Measurements from ENCODE around the gene ZFR.

Gene ZFR

DNA sequence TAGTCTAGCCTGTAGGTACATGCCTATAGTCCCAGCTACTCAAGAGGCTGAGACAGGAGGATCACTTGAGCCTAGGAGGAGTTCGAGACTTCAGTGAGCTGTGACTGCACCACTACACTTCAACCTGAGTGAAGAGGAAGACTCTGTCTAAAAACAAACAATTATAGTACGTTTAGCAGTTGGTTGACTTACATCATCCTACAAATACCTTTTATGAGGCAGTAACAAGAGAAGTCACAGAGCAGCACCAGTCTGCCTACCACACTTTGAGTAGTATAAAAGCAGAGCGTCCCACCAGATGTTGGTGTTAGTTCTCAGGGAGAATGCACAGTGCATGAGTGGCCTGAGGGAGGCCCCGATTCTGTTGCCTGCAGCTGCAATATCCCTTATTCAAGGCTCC is 16.1 kb downstream of the ZFR start:
- Histone ChIP-seq H3K4me2 (ENCODE audit: low read depth, low read length, poor library complexity, severe bottlenecking) (no peak overlapping the region), H3K9me2 (replicated peaks; ENCODE audit: insufficient read depth, low read length) (no peaks in the 10 kb centered on the region), H3K27ac (ENCODE audit: low read depth, low read length) (no peak overlapping the region), H3K9ac (ENCODE audit: low read length) (no peak overlapping the region), H3K9me3 (ENCODE audit: insufficient read depth, low read length) (no peaks in the 10 kb centered on the region), H4K20me1 (ENCODE audit: low read depth, low read length) (peaks cover 22% of the 10 kb centered on the region), H3K4me3 (ENCODE audit: insufficient read depth, low read length, poor library complexity, severe bottlenecking) (no peak overlapping the region), H3K36me3 (ENCODE audit: low read length) (peaks cover 28% of the 10 kb centered on the region), H3K27me3 (ENCODE audit: low read length) (no peaks in the 10 kb centered on the region), H2AFZ (ENCODE audit: low read depth, low read length, severe bottlenecking) (no peak overlapping the region), H3K79me2 (ENCODE audit: insufficient read depth, low read length) (peaks cover 98% of the 10 kb centered on the region), H3F3A (ENCODE audit: insufficient read depth) (0 out of 2 replicates have a peak, but pooled peaks cover 4% of the 10 kb centered on the region)
- TF ChIP-seq, protein P1, sequence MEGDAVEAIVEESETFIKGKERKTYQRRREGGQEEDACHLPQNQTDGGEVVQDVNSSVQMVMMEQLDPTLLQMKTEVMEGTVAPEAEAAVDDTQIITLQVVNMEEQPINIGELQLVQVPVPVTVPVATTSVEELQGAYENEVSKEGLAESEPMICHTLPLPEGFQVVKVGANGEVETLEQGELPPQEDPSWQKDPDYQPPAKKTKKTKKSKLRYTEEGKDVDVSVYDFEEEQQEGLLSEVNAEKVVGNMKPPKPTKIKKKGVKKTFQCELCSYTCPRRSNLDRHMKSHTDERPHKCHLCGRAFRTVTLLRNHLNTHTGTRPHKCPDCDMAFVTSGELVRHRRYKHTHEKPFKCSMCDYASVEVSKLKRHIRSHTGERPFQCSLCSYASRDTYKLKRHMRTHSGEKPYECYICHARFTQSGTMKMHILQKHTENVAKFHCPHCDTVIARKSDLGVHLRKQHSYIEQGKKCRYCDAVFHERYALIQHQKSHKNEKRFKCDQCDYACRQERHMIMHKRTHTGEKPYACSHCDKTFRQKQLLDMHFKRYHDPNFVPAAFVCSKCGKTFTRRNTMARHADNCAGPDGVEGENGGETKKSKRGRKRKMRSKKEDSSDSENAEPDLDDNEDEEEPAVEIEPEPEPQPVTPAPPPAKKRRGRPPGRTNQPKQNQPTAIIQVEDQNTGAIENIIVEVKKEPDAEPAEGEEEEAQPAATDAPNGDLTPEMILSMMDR (IDR thresholded peaks at IDR 0.05; ENCODE audit: insufficient read depth, low read length, poor library complexity, severe bottlenecking): no peak
- TF ChIP-seq EZH2phosphoT487 (conservative IDR thresholded peaks at IDR 0.05; ENCODE audit: low read length): no peak

DNA sequence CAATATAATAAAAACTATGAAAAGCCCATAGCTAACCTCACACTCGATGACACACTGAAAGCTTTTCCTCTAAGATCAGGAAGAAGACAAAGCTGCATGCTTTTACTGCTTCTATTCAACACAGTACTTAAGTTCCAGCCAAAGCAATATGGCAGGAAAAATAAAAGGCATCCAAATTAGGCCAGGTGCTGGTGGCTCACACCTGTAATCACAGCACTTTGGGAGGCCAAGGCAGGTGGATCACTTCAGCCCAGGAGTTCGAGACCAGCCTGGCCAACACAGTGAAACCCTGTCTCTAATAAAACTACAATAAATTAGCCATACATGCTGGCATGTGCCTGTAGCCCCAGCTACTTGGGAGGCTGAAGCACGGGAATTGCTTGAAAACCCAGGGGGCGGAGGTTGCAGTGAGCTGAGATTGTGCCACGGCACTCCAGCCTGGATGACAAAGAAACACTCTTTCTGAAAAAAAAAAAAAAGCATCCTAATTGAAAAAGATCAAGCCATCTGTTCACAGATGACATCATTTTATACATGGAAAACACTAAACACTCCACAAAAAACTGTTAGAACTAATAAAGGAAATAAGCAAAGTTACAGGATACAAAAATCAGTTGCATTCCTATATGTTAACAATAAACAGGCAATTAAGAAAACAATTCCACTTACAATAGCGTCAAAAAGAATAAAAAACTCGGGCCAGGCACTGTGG is 17.9 kb downstream of the ZFR start:
- H3K9me3 ChIP-seq (ENCODE audit: insufficient read depth, low read length): no peaks in the 10 kb centered on the region
- H4K20me1 ChIP-seq (ENCODE audit: low read depth, low read length): peaks cover 19% of the 10 kb centered on the region
- no peak overlapping the region for H3K4me3 ChIP-seq (ENCODE audit: insufficient read depth, low read length, poor library complexity, severe bottlenecking)
- TF ChIP-seq, protein P1 (IDR thresholded peaks at IDR 0.05; ENCODE audit: insufficient read depth, low read length, poor library complexity, severe bottlenecking): no peak
- no peak for TF ChIP-seq EZH2phosphoT487 (conservative IDR thresholded peaks at IDR 0.05; ENCODE audit: low read length)
- H3F3A ChIP-seq (ENCODE audit: insufficient read depth): 0 out of 2 replicates have a peak, but pooled peaks cover 4% of the 10 kb centered on the region
- H3K9me2 ChIP-seq (replicated peaks; ENCODE audit: insufficient read depth, low read length): no peaks in the 10 kb centered on the region
- no peak overlapping the region for H3K9ac ChIP-seq (ENCODE audit: low read length)
- no peak overlapping the region for H3K27ac ChIP-seq (ENCODE audit: low read depth, low read length)
- peaks cover 25% of the 10 kb centered on the region for H3K36me3 ChIP-seq (ENCODE audit: low read length)
- H3K4me2 ChIP-seq (ENCODE audit: low read depth, low read length, poor library complexity, severe bottlenecking): no peak overlapping the region
- H2AFZ ChIP-seq (ENCODE audit: low read depth, low read length, severe bottlenecking): no peak overlapping the region
- H3K27me3 ChIP-seq (ENCODE audit: low read length): no peaks in the 10 kb centered on the region
- peaks cover 98% of the 10 kb centered on the region for H3K79me2 ChIP-seq (ENCODE audit: insufficient read depth, low read length)

DNA sequence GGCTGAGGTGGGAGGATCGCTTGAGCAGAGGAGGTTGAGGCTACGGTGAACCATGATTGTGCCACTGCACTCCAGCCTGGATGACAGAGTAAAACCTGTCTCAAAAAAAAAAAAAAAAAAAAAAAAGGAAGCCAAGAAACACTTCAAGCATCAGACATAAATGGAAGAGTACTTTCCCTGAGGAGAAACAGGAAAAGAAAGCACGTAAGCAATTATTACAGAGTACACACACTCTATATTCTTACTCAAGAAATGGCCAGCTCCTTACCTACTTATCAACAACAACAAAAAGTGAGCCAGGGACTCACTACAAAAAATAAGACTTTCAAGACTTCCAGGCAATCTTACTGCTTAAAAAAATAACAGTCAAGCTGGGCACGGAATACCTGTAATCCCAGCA is 21.8 kb downstream of the ZFR start:
- H3K4me3 ChIP-seq (ENCODE audit: insufficient read depth, low read length, poor library complexity, severe bottlenecking): no peak overlapping the region
- TF ChIP-seq, protein P1 (IDR thresholded peaks at IDR 0.05; ENCODE audit: insufficient read depth, low read length, poor library complexity, severe bottlenecking): no peak
- no peak for TF ChIP-seq EZH2phosphoT487 (conservative IDR thresholded peaks at IDR 0.05; ENCODE audit: low read length)
- peaks cover 26% of the 10 kb centered on the region for H4K20me1 ChIP-seq (ENCODE audit: low read depth, low read length)
- H3K9ac ChIP-seq (ENCODE audit: low read length): no peak overlapping the region
- H3K27me3 ChIP-seq (ENCODE audit: low read length): no peaks in the 10 kb centered on the region
- H2AFZ ChIP-seq (ENCODE audit: low read depth, low read length, severe bottlenecking): no peak overlapping the region
- no peak overlapping the region for H3K27ac ChIP-seq (ENCODE audit: low read depth, low read length)
- peaks cover 92% of the 10 kb centered on the region for H3K79me2 ChIP-seq (ENCODE audit: insufficient read depth, low read length)
- no peak overlapping the region for H3K4me2 ChIP-seq (ENCODE audit: low read depth, low read length, poor library complexity, severe bottlenecking)
- no peaks in the 10 kb centered on the region for H3K9me2 ChIP-seq (replicated peaks; ENCODE audit: insufficient read depth, low read length)
- peaks cover 4% of the 10 kb centered on the region; the same call in 1 of the 2 replicates for H3F3A ChIP-seq (ENCODE audit: insufficient read depth)
- H3K9me3 ChIP-seq (ENCODE audit: insufficient read depth, low read length): no peaks in the 10 kb centered on the region
- peaks cover 27% of the 10 kb centered on the region for H3K36me3 ChIP-seq (ENCODE audit: low read length)
